T-helper 9 cell (primary cell): Measurements from ENCODE around the gene HMCN2.
"Not testable (repeated sequence)": the region's sequence is repeated elsewhere in the genome, so short reads cannot be mapped to it uniquely, and the experiment has no call there.

ENCODE experiments used
- DNase-seq: peaks from one replicate; pipeline ENCODE4 v3.0.0-alpha.2; 2020

Gene HMCN2

GRCh38 chr9:130333041-130333711 lies 67.6 kb downstream of the HMCN2 start:
- no peak for DNase-seq

DNA sequence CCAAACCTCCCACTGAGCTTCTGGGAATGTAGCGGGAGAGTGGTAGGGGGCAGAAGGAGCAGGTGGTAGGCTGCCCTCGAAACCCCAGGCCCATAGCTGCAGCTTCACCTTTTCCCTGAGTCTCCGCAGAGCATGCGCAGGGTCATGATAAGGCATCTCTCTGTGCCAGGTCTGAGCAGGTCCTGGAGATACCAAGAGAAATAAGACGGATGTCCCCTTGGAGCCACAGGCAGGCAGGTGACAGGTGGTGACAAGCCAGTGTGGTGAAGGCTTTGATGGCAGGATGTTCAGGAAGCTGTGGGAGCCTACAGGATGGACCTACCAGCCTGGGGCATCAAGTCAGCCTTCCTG lies 68.1 kb downstream of the HMCN2 start:
- no peak for DNase-seq

DNA sequence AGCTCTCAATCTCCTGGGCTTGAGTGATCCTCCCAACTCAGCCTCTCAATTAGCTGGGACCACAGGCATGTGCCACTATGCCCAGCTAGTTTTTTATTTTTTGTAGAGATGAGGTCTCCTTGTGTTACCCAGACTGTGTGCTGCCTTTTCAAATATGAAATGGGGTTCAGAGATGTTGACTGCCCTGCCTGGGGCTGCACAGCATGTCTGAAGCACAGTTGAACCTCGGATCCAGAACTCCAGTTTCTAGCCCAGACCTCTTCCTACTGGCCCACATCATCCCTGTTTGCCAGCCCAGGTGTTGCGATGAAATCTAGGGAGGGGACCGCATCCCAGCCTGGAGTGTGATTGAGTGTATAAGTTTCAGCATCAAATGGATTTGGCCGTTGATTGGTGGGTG lies 69.4 kb downstream of the HMCN2 start:
- no peak for DNase-seq

DNA sequence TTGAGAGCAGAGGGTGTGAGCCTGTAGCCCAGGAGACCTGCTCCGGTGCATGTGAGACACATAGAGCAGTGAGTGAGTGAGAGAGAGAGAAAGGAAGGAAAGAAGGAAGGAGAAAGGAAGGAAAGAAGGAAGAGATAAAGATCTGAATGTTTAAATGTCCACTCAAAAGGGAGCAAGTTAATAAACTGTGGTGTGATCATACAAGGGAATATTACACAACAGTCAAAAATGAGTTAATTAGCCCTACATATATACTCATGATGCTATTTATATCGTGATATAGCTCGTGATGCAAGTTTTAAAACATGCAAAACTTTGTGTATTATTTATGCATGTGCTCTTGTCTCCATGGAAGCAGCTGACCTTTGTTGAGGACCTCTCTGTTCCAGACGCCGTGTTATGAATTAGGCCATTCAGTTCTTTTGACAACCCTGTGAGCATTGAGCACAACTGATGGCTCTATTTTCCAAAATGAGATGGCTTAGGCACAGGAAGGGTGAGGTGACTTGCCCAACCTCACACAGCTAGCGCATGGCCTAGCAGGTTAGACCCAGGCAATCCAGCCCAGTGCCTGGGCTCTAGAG lies 70.6 kb downstream of the HMCN2 start:
- no peak for DNase-seq

DNA sequence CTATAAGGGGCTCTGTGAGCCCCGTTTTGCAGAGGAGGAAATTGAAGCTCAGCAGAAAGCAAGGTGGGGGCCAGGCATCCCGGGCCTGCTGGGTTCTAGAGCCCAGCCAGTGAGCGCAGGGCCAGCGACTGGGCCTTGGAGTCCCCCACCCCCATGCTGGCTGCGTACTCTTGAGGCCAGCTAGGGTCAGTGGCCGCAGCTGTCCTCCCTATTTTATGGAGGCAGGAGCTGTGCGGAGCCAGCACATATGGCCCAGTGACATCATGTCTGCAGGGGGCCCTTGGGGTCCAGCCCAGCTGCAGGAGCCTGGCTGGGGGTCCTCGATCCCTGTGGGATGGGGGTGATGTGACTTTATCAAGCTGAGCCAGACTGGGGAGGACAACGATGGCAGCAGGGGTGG lies 71.3 kb downstream of the HMCN2 start:
- DNase-seq: no peak

DNA sequence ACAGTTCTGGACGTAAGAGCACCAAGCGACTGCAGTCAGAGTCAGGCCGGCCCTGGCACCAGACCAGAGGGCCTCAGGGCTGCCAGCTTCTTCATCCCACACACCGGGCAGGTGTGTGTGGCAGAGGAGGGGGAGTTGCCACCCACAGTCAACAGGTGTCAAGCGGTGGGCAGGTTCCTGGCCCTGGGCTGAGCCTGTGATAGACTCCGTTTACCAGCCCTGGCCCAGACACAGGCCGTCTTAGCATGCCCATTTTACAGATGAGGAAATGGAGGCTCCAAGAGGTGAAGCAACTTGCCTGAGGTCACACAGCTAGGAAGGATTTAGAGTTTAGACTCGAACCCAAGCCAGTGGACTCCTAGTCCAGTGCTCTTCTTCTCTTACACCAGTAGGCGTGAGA lies 71.8 kb downstream of the HMCN2 start:
- DNase-seq: no peak

DNA sequence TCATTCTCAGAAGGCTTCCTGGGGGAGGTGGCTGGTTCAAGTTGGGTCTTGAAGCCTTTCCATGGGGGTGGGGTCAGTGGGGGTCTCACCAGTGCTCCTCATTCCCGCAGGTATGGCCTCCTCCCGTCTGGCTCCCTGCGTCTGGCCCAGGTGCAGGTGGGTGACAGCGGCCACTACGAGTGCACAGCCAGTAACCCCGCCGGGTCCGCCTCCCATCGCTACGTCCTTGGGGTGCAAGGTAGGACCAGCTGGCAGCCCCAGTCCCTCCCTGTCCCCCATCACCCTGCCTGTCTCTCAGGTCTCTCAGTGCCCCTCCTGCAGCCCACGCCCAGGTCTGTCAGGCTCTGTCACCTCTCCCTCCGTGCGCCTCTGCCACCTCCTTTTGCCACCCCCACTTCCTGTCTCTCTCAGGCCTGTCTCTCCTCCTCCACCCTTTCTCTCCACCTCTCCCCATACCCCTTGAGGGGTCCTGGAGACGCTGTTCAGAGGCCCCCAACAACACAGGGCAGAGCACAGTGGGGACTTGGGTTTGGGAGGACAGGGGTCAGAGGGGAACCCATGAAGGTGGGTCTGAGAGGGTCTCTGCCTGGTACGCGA lies 72.3 kb downstream of the HMCN2 start:
- DNase-seq: no peak

GRCh38 chr9:130338891-130339290 lies 73.3 kb downstream of the HMCN2 start:
- DNase-seq: not testable (repeated sequence)

GRCh38 chr9:130339306-130339705 lies 73.7 kb downstream of the HMCN2 start:
- DNase-seq: no peak

- DNase-seq: no peak
These were observed 74.5 kb downstream of the HMCN2 start for GRCh38 chr9:130340011-130340410.

GRCh38 chr9:130340557-130340956 lies 75.0 kb downstream of the HMCN2 start:
- DNase-seq: not testable (repeated sequence)

- DNase-seq: no peak
These were observed 75.6 kb downstream of the HMCN2 start for GRCh38 chr9:130341128-130341527.

GRCh38 chr9:130341839-130342713 lies 76.5 kb downstream of the HMCN2 start:
- no peak for DNase-seq

- no peak for DNase-seq
These were observed 77.1 kb downstream of the HMCN2 start for GRCh38 chr9:130342714-130343085.

DNA sequence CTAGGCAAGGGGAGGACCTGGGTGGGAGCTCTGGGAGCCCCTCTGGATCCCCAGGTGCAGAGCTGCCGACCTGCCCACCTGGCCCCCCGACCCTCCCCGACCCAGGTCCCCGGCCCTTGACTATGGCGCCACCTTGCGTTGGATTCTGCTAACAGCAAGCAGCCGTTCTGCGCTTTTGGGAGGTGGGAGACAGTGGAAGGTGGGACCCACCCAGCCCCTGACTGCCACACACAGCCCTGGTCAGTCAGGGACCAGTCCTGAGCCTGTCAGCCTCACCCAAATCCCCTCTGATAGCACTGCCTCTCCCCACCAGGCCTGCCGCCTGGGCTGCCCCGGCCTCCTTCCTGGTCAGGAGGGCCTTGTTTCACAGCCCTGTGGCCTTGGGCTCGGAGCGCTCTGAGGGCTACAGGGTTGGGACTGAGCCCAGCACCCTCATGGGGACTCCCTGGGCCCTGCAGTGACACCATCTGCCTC lies 77.9 kb downstream of the HMCN2 start:
- peak; percentile 28 for DNase-seq

DNA sequence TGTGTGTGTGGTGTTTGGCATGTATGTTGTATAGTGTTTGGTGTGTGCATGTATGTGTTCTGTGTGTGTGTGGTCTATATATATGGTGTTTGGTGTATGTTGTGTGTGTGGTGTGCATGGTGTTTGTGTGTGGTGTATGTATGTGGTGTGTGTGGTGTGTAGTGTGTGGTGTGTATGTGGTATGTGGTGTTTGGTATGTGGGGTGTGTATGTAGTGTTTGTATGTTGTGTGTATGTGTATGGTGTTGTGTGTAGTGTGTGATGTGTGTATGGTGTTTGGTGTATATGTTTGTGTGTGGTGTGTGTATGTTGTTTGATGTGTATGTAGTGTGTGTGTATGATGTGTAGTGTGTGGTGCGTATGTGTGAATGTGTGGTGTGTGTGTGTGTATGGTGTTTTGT lies 78.8 kb downstream of the HMCN2 start:
- DNase-seq: no peak

- no peak for DNase-seq
These were observed 79.7 kb downstream of the HMCN2 start for GRCh38 chr9:130345009-130345896.

DNA sequence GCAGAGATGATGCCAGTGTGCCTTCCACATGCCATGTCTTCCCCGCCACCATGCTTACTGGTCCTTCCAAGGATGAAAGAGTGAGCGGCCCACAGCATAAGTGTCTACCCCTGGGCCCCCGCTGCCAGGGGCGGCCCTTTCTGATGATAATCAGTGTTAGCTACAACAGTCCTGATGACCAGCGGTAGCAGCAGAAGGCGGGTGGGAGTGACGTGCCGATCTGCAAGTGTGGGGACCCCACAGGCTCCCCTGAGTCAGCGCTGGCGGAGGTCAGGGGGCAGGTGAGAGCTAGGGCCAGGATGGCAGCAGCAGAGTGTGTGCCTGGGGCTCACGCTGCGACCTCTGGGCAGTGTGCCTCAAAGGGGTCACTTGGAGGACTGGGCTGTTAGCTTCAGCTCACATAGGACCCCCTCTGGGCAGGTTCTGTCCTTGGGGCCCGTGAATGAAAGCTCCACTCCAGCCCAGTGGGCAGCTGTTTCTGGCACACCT lies 80.4 kb downstream of the HMCN2 start:
- DNase-seq: no peak

- no peak for DNase-seq
These were observed 80.9 kb downstream of the HMCN2 start for GRCh38 chr9:130346431-130346830.

DNA sequence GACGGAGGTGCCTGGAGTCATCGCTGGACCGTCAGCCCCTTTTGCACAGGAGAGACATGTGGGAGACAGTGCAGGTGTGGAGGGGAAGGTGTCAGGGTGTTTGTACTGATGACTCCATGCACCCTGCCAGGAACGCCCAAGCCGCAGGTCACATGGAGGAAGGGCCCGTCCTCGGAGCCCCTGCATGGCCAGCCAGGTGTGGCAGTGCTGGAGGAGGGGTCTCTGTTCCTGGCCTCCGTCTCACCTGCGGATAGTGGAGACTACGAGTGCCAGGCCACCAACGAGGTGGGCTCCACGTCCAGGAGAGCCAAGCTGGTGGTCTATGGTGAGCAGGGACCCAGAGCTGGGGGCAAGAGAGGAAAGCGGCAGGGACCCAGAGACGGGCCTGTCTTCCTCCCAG lies 81.5 kb downstream of the HMCN2 start:
- DNase-seq: no peak

GRCh38 chr9:130347931-130348330 lies 82.4 kb downstream of the HMCN2 start:
- DNase-seq: no peak

DNA sequence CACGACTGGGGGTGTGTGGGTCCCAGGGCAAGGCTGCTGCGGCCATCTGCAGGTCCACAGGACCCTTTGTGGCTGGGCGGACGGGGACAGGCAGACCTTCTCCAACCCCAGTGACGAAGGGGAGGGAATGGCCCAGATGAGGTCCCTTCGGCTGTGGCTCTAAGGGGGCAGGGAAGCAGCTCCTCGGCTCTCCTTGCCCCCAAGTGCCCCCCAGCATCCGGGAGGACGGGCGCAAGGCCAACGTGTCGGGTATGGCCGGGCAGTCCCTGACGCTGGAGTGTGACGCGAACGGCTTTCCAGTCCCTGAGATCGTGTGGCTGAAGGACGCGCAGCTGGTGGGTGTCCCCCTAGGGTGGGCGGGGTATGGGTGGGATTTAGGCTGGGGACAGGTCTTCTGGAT lies 82.8 kb downstream of the HMCN2 start:
- DNase-seq: no peak
